Activated CD8-positive, alpha-beta T cell treated with anti-CD3 and anti-CD28 coated beads for 36 hours (primary cell): ENCODE results near the gene TMEM82. TPM values are rescaled to one million over a fixed set of nuclear protein-coding genes. Genes with fewer than 3 reads are reported as not detected.

Experiments used
- ATAC-seq: fragments of 200-7000 bp; cut with Tn5 transposase; one replicate; pipeline ENCODE4 v1.10.0; 2021; ENCODE audit warnings: mild to moderate bottlenecking, moderate library complexity
- CTCF ChIA-PET: fragments of 350-600 bp; sonication (Branson Sonifier 250); formaldehyde crosslinking; loops from one replicate; lab custom pipeline; 2021; ENCODE audit warnings: antibody characterized with exemption; lab: Charles Lee
- POLR2A ChIA-PET: fragments of 350-600 bp; sonication (Branson Sonifier 250); formaldehyde crosslinking; loops from one replicate; lab custom pipeline; 2021; ENCODE audit warnings: antibody characterized with exemption; lab: Charles Lee
- DNase-seq: peaks from one replicate; pipeline ENCODE4 v3.0.0-alpha.2; 2020
- H3K27ac Mint-ChIP-seq: one replicate; pipeline ENCODE4 v1.8.0; 2021; ENCODE audit warnings: mild to moderate bottlenecking, mixed read lengths
- H3K27me3 Mint-ChIP-seq: one replicate; pipeline ENCODE4 v1.8.0; 2021; ENCODE audit warnings: mixed read lengths
- H3K36me3 Mint-ChIP-seq: one replicate; pipeline ENCODE4 v1.8.0; 2021; ENCODE audit warnings: low read depth, mixed read lengths
- H3K4me1 Mint-ChIP-seq: one replicate; pipeline ENCODE4 v1.8.0; 2021; ENCODE audit warnings: low read depth, mixed read lengths
- H3K4me3 Mint-ChIP-seq: one replicate; pipeline ENCODE4 v1.8.0; 2021; ENCODE audit warnings: mild to moderate bottlenecking, moderate library complexity, mixed read lengths
- H3K9me3 Mint-ChIP-seq: one replicate; pipeline ENCODE4 v1.8.0; 2021; ENCODE audit warnings: mixed read lengths
- intact Hi-C: fragments of 100-400 bp; cut with micrococcal nuclease; formaldehyde crosslinking; loops from one replicate; pipeline ENCODE4 v1.10.0; 2022
- total RNA-seq, 2 experiments: library from RNA; stranded (reverse); gene quantifications; one replicate each; pipeline ENCODE4 v1.2.3, GENCODE V29; 2021
- TF ChIP-seq, protein P1 (sequence below): fragments of 200-600 bp; IDR thresholded peaks from one replicate; pipeline ENCODE4 v1.8.0; 2022; ENCODE audit warnings: antibody characterized with exemption, mild to moderate bottlenecking

TMEM82 gene
- total RNA-seq, 2 experiments from 2014 or later, result not detected

DNA sequence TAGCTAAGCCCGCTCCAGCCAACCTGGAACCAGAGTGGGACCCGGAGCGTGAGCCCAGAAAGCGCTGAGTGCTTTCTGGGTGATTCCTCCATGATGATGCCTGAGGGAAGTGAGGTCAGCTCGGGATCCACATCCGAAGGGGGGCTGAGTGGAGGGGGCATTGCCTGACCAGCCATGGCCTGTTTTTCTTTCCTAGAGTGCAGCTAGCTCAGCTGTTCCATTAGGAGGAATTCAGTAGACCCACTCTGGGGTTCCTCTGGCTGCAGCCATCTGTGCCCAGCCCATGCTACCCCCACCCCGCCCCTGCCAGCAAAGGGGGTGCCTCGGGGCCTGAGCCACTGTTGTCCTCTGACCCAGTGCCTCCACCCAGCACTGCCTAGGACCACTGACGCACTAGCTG, 15.8 kb upstream of the TMEM82 start:
- intact Hi-C loops, result no loop called here
- Mint-ChIP-seq H3K27me3 (no peaks in the 10 kb centered on the region), H3K4me1 (no peaks in the 10 kb centered on the region), H3K27ac (no peak overlapping the region), H3K36me3 (peaks cover 8% of the 10 kb centered on the region), H3K4me3 (no peak overlapping the region), H3K9me3 (no peaks in the 10 kb centered on the region)
- POLR2A ChIA-PET, result no interaction called here
- no peak for DNase-seq
- TF ChIP-seq, protein P1, sequence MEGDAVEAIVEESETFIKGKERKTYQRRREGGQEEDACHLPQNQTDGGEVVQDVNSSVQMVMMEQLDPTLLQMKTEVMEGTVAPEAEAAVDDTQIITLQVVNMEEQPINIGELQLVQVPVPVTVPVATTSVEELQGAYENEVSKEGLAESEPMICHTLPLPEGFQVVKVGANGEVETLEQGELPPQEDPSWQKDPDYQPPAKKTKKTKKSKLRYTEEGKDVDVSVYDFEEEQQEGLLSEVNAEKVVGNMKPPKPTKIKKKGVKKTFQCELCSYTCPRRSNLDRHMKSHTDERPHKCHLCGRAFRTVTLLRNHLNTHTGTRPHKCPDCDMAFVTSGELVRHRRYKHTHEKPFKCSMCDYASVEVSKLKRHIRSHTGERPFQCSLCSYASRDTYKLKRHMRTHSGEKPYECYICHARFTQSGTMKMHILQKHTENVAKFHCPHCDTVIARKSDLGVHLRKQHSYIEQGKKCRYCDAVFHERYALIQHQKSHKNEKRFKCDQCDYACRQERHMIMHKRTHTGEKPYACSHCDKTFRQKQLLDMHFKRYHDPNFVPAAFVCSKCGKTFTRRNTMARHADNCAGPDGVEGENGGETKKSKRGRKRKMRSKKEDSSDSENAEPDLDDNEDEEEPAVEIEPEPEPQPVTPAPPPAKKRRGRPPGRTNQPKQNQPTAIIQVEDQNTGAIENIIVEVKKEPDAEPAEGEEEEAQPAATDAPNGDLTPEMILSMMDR, result no peak
- ATAC-seq, result no peak
- CTCF ChIA-PET, result no interaction called here

DNA sequence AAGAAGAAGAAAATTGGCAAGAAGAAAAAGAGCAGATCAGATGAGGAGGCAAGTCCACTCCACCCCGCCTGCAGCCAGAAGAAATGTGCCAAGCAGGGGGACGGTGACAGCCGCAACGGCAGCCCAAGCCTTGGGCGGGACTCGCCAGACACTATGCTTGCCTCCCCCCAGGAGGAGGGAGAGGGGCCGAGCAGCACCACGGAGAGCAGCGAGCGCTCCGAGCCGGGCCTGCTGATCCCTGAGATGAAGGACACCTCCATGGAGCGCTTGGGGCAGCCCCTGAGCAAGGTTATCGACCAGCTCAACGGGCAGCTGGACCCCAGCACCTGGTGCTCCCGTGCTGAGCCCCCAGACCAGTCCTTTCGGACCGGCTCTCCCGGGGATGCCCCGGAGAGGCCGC, 15.3 kb upstream of the TMEM82 start:
- no peak overlapping the region for H3K27ac Mint-ChIP-seq
- peaks cover 8% of the 10 kb centered on the region for H3K36me3 Mint-ChIP-seq
- H3K27me3 Mint-ChIP-seq, result no peaks in the 10 kb centered on the region
- no peak for ATAC-seq
- DNase-seq, result no peak
- CTCF ChIA-PET, result no interaction called here
- no peak overlapping the region for H3K4me3 Mint-ChIP-seq
- H3K4me1 Mint-ChIP-seq, result no peaks in the 10 kb centered on the region
- intact Hi-C loops, result no loop called here
- POLR2A ChIA-PET, result no interaction called here
- no peaks in the 10 kb centered on the region for H3K9me3 Mint-ChIP-seq
- TF ChIP-seq, protein P1, result no peak

DNA sequence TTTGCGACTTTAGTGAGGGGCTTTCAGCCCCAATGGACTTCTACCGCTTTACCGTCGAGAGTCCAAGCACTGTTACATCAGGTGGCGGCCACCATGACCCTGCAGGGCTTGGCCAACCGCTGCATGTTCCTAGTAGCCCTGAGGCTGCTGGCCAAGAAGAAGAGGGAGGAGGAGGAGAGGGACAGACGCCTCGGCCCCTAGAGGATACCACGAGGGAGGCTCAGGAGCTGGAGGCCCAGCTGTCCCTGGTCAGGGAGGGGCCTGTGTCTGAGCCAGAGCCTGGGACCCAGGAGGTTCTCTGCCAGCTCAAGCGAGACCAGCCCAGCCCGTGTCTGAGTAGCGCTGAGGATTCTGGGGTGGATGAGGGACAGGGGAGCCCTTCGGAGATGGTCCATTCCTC, 14.9 kb upstream of the TMEM82 start:
- no peak overlapping the region for H3K27ac Mint-ChIP-seq
- no peak for DNase-seq
- no peaks in the 10 kb centered on the region for H3K4me1 Mint-ChIP-seq
- intact Hi-C loops, result no loop called here
- H3K27me3 Mint-ChIP-seq, result no peaks in the 10 kb centered on the region
- ChIA-PET POLR2A (no interaction called here), CTCF (no interaction called here)
- H3K9me3 Mint-ChIP-seq, result no peaks in the 10 kb centered on the region
- TF ChIP-seq, protein P1, result no peak
- ATAC-seq, result no peak
- no peak overlapping the region for H3K4me3 Mint-ChIP-seq
- peaks cover 10% of the 10 kb centered on the region for H3K36me3 Mint-ChIP-seq

DNA sequence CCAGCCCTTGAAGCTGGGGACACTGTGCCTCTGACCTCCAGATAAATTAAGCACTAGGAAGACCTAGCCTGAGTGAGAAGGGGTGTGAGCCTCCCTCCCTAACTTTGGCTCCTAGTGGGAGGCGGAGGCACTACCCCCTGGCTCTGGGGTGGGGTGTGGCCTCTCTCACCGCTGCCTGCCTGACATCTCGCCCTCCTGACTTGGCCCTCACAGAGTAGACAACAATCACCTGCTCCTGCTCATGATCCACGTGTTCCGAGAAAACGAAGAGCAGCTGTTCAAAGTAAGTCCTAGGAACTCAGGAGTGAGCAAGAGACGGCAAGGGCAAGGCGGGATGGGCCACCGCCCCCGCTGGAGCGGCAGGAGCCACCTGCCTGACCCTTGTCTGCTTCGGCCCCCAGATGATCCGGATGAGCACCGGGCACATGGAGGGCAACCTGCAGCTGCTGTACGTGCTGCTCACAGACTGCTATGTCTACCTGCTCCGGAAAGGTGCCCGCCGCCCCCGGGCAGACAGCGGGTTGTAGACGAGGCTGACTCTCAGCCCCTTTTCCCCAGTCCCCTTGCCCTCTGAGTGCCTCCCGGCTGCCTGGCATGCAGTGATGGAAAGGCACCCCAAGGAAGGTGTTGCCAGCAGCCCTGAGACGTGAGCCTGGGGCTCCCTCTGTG, 14.3 kb upstream of the TMEM82 start:
- POLR2A ChIA-PET, result no interaction called here
- H3K4me1 Mint-ChIP-seq, result no peaks in the 10 kb centered on the region
- no peak overlapping the region for H3K4me3 Mint-ChIP-seq
- DNase-seq (no peak), ATAC-seq (no peak)
- no peak overlapping the region for H3K27ac Mint-ChIP-seq
- intact Hi-C loops, result no loop called here
- no peaks in the 10 kb centered on the region for H3K9me3 Mint-ChIP-seq
- TF ChIP-seq, protein P1, result no peak
- peaks cover 8% of the 10 kb centered on the region for H3K36me3 Mint-ChIP-seq
- no peaks in the 10 kb centered on the region for H3K27me3 Mint-ChIP-seq
- CTCF ChIA-PET, result no interaction called here

DNA sequence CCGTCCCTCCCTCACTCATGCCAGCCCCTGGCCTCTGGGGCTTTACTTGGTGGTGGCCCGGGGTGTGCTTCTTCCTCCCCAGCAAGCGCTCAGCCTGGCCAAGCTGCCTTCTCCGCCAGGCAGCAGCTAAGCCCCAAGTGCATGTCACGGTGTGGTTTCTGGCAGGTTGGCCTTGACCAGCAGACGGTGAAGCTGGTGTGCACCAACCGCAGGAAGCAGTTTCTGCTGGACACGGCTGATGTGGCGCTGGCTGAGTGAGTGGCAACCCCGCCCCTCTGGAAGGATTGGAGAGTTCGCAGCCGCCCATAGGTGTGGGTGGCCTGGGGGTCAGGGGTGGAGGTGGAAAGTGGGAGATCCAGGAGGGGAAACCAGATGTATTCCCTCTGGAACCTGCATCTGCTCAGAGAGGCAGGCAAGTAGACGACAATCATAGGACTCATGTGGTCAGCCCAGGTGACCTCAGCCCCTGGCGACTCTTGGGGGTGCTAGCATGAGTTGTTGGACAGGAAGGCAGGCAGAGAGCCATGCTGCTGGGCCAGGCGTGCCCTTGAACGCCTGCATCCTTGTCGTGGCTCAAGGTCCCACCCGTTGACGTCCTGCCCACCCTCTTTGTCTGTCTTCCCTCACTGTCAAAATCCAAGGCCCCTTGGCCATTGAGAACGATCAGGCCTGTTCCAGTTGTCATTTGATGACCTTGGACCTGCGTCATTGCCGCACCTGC, 13.2 kb upstream of the TMEM82 start:
- ATAC-seq, result no peak
- ChIA-PET CTCF (no interaction called here), POLR2A (no interaction called here)
- no peak for DNase-seq
- H3K4me3 Mint-ChIP-seq, result no peak overlapping the region
- H3K27me3 Mint-ChIP-seq, result no peaks in the 10 kb centered on the region
- intact Hi-C loops, result no loop called here
- TF ChIP-seq, protein P1, result no peak
- no peak overlapping the region for H3K27ac Mint-ChIP-seq
- peaks cover 8% of the 10 kb centered on the region for H3K36me3 Mint-ChIP-seq
- H3K9me3 Mint-ChIP-seq, result no peaks in the 10 kb centered on the region
- no peaks in the 10 kb centered on the region for H3K4me1 Mint-ChIP-seq
